M059J (cell line): ENCODE data around the gene SEPTIN3. TPM values are rescaled to one million over a fixed set of nuclear protein-coding genes. Genes with fewer than 3 reads are reported as not detected.

ENCODE experiments used
- DNase-seq: peaks from one replicate; pipeline ENCODE4 v3.0.0-alpha.2; 2012; ENCODE audit warnings: low read depth
- total RNA-seq: library from RNA; depleted of rRNA; stranded (reverse); fragments of >200 nt; shearing (Covaris generic); gene quantifications from 2 replicates; pipeline ENCODE4 v1.2.3, GENCODE V29; 2014; rRNA removed

The SEPTIN3 gene, protein sequence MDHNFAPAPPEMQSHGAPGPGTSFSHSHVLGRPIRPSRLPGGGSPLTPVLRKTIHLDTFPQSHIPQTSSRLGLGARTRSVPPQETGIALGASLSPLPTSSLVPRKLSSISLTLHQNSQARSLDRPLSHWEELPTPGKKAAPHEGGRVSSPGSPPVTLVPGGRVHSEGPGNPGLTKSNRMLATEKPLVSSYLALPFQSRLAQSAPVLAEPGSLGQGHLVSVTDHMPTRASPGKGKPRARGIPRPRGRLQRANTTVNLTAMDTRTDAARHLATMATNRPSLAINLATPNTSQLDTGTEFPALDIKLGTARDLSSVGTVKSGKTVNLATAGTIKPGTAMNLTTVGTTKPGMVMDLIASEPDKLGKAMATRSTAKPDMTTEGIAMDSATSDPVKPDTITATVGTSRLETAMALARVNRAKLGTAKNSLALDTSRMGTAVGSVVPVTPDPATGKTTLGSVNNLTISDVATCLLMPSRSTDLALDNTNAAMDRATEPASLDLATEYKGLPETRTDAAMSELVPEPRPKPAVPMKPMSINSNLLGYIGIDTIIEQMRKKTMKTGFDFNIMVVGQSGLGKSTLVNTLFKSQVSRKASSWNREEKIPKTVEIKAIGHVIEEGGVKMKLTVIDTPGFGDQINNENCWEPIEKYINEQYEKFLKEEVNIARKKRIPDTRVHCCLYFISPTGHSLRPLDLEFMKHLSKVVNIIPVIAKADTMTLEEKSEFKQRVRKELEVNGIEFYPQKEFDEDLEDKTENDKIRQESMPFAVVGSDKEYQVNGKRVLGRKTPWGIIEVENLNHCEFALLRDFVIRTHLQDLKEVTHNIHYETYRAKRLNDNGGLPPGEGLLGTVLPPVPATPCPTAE
- total RNA-seq, result 0.05 and 0.17 TPM in 2 replicates

DNA sequence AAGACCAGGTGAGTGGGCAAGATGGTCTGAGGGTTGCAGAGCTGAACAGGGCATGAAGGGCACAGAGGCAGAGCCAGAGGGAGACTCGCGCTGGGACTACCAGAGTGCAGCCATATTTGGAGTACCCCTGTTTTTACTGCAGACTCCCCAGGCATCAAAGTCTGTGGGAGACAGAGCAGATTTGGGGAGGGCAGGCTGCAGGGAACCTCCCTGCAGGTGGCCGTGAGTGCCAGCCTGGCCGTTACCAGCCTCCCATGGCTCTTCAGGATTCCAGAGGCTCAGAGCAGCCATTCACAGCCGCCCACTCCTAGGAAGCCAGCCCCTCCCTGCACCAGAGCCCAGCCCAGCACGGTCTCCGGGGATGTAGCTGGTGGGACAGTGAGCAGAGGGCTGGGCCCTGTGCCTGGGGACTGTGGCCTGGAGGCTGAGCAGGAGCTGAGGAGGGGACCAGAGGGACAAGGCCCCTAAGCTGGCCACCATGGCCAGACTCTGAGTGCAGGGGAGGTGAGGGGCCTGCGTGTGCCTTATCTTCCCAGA, at the start of gene SEPTIN3:
Gene SEPTIN3, plus strand, starts transcription at position 334 of the 537 bp plus-strand sequence. CDS start 2,050 bp downstream, outside the sequence.
- DNase-seq, result no peak

DNA sequence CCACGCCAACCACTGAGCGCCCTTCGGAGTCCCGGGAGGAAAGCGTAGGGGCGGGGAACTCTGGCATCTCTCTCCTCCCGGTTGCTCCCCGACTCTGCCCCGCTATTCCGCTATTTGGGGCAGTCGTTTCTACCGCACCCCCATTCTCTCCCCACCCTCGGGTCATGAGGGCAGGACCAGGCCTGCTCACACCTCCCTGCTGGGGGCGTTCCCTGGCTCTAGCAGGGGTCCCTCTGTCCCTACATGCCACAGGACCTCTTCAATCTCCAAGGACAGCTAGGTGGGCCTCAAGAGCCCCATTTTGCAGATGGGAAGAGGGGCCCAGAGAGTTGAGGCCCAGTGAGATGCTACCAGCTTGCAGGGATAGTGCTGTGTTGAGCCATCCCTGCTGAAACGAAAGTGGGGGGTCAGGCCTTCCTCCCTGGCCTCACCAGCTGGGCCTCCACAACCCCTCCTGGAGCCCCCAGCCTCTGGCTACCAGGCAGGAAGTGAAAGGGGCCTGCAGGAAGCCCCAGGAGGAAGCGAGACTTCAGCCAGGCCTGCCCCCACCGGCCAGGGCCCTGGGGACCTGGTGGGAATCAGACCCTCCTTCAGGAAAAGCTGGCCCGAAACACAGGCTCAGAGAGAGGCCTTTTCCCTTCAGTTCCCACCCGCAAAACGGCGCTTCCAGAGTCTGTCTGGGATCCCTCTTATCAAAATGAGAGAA, 48.8 kb upstream of the SEPTIN3 start:
- no peak for DNase-seq

- no peak for DNase-seq
Observed at GRCh38 chr22:41922328-41922727, 46.9 kb upstream of the SEPTIN3 start.

- no peak for DNase-seq
Observed at GRCh38 chr22:41922940-41923594, 46.2 kb upstream of the SEPTIN3 start.

DNA sequence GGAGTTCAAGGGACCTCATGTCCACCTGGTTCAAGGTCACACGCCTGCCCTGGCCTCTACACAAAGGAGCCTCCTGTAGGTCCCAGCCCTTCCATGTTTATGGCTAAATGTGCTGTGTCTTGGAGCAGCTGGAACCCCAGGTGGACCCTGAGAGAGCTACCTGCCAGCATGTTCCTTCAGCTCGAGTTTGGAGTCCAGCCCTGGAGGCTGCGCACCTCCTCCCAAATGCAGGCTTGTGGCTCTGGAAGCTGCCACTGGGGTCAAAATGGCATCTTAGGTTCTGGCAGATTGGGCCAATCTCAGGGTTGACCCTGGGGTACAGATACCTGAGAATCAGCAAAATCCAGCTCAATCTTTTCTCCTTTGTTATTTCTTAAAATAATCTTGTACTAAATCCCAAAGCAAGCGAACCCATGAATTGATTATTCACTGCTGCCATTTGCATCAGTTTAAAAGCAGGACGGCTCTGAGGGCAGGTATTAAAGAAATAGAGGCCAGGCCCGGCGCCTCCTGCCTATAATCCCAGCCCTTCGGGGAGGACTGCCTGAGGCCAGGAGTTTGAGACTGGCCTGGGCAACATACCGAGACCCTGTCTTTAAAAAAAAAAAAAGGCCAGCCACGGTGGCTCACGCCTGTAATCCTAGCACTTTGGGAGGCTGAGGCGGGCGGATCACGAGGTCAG, 45.5 kb upstream of the SEPTIN3 start:
- DNase-seq, result no peak

- DNase-seq, result no peak
Observed at GRCh38 chr22:41925783-41926460, 43.3 kb upstream of the SEPTIN3 start.

DNA sequence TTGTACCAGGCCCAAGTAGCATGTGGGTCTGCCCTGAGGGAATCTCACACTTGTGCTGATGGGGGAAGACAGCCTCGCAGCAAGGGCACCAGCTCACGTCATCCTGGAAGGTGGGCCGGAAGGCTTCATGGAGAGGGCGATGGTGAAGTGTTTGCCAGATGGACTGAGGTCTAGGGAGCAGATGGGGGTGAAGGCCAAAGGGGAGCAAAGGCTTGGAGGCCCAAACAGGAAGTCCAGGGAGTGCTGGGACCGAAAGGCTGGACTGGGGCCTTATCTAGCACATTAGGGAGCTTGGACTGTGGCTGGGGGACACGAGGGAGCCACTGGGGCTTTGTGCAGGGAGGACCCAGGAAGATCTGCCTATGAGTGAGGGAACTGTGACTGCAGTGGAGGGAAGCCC, 41.4 kb upstream of the SEPTIN3 start:
- no peak for DNase-seq

- DNase-seq, result no peak
Observed at GRCh38 chr22:41928593-41929417, 40.4 kb upstream of the SEPTIN3 start.

DNA sequence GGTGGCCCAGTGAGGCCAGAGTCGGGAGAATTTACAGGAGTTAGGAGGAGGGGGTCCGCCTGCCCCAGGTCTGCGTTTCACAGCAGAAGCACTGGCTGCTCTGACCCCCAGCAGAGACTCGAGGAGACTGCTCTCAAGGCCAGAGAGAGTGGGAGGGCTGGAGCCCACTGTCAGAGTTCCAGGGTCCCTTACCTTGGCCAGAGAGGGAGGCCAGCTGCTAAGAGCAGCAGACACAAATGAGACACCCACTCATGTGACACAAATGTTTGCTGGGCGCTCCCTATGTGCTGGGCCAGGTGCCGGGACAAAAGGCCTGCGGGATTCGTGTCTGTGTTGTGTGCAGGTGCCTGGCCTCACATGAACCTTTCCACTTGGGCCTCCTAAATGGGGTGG, 39.8 kb upstream of the SEPTIN3 start:
- DNase-seq, result no peak

GRCh38 chr22:41931701-41932269, 37.5 kb upstream of the SEPTIN3 start:
- DNase-seq, result no peak

DNA sequence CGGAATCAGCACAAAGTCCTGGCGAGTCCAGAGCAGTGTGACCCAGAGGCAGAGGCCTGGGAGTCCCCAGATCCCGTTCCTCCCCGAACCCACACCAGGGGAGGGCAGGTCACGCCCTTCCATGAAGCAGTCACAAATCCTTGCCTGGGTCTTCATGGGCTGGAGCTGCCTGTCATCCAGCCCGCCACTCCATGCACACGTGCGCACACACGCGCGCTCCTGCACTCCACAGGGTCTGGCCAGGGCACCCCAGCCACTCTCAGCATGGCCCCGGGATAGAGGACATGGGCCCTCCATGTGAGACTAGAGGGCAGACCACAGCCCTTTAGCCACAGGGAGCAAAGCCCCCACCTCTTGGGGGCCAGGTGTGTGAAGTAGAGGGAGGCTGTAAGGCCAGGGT, 36.9 kb upstream of the SEPTIN3 start:
- DNase-seq, result no peak

GRCh38 chr22:41933411-41934177, 35.6 kb upstream of the SEPTIN3 start:
- no peak for DNase-seq

DNA sequence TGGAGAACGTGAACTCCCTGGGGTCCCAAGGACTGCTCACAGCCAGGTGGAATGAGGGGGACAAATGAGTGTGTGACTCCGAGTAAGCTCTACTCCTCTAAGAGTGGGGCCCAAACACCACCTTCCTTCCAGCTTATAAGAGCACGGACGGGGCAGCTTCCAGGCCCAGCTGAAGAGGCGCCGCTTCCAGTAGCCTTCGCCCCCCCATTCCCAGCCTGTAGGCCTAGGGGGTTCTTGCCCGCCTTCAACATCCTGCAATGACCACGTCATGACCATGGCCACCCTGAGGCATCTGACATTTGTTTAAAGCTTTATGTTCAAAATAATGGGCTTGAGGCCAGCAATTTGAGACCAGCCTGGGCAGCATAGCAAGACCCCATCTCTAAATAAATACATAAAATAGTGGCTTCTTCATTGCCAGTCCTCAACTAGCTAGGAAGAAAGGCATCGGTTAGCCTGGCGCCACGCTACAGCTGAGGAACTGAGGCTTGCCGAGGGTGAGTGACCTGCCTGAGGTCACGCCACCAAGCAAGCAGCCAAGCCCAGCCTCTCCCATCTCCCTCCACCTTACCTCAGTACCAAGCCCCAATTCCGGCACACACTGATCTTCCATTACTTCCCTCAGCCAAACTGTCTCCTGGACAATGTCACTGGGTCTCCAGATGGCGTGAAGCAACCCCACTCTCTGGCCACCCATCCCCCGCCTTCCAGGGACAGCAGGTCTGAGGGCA, 34.8 kb upstream of the SEPTIN3 start:
- DNase-seq, result no peak

- no peak for DNase-seq
Observed at GRCh38 chr22:41935015-41935351, 34.3 kb upstream of the SEPTIN3 start.

DNA sequence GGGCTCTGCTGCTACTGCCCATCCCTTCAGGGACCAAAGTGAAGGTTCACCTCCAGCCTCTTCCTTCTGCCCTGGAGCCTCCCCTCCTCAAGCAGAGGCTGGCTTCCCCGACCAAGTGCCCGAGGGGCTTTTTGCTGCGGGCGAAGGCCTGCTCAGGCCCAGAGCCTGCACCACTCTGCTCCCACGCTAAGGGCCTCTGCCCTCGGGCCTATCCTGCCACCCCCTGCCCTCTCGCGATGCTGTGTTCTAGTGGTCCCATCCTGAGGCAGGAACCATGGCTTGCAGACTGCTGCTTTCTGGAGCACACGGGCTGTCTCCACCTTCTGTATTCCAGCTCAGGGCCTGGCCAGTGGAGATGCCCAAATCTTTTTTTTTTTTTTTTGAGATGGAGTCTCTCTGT, 33.7 kb upstream of the SEPTIN3 start:
- no peak for DNase-seq

GRCh38 chr22:41936894-41937169, 32.4 kb upstream of the SEPTIN3 start:
- DNase-seq, result no peak

GRCh38 chr22:41939981-41940831, 29.0 kb upstream of the SEPTIN3 start:
- DNase-seq, result no peak
